HG03108 (cell line): Measurements from ENCODE around the gene TWF2.

ENCODE experiments used
- ATAC-seq: cut with Tn5 transposase; IDR thresholded peaks from one replicate; pipeline ENCODE4 v1.9.1; 2021; ENCODE audit warnings: moderate library complexity; ENCODE audit not compliant: unreplicated experiment

TWF2 gene

DNA sequence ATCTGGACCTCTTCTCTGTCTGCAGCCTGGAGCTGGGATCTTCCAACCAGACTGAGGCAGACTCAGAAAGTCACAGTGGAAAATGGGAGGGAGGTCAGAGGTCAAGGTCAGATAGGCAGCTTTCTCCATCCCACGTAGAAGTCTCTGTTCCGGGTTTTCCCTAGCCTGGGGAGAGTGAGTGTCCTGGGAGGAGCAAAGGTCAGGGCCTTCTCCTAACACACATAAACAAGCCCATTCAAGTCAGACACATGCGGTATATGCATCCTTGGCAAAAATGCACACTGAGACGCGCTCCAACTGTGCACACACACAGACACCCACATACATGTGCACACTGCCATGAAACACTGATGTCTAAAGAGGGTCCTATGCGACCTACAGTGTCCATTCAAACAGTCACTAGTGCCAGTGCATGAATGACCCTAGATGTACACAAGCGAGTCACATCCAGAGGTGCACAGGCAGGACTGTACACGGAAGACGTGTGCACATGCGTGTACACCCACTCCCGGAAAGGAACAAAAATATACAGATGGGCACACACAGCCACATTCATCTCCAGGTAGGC is 681 bp downstream of the TWF2 start:
- ATAC-seq = no peak

DNA sequence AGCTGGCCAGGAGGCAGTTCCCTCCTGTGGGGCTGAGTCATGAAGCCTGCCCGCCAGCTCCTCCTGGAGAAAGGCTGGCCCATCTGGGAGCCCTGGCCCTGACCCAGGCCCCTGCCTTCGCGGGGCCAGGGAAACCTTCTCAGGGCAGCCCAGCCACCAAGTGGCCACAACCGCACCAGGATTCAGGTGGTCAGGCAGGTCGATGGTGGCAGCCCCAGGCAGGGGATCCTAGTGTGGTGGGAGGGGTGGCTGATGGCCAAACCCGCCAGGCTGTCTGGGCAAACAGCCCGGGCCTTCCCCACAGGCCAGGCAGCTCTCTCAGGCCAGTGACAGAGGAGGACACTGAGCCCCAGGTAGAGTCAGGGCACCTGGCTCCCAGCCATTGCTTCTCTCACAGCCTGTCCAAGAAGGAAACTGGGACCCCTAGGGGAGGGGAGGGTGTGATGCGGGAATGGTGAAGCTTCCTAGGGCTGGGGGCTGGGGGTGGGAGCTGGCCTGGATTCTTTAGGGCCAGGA is 1.2 kb downstream of the TWF2 start:
- ATAC-seq = no peak

DNA sequence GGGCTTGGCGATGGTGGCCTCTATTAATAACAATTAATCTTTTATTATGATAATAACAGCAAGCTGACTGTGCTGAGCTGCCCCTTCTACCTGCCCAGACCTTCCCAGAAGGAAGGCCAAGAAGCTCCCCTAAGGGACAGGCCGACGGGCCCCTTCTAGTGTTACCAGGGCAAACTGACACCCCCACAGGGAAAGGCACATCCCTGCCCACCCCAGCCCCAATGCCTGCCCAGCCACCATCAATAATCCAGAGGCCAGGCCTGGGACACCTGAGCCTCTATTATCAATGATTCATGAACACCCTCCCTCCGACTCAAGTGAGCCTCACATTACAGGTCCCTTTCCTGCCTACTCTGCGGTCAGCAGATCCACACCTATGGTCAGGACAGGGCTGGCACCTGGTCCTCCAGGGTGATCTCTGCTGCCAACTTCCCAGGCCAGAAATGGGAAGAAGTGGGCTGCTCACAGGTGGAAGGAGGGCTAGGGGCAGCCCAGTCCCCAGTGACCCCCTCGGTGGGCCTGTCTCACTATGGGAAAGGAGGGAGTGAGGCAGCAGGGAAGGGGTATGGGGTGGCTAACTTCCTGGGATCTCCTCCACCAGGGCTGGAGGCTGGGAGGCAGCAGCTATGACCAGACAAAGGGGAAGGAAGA is 1.8 kb downstream of the TWF2 start:
- ATAC-seq = no peak

DNA sequence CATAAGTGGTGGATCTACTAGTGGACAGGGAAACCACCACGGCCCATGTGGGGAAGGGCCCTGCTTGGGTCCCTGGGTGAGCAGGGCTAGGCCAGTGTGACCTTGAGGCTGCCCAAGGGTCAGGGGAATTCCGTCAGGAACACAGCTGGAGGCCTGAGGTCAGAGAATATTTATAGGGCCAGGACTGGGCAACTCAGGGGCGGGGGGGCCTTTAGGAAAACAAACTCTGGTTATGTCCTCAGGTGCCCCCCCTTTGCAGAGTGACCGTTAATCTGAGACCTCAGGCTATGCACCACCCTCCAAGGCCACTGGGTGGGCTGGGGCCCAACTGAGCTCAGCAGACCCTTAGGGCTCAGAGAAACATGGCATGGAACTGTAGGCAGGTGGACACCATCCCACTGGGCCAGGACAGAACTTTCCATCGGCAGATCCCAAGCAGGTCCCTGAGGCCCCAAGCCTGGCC is 2.5 kb downstream of the TWF2 start:
- no peak for ATAC-seq

- ATAC-seq = no peak
These were observed 4.2 kb downstream of the TWF2 start for GRCh38 chr3:52234516-52235447.

DNA sequence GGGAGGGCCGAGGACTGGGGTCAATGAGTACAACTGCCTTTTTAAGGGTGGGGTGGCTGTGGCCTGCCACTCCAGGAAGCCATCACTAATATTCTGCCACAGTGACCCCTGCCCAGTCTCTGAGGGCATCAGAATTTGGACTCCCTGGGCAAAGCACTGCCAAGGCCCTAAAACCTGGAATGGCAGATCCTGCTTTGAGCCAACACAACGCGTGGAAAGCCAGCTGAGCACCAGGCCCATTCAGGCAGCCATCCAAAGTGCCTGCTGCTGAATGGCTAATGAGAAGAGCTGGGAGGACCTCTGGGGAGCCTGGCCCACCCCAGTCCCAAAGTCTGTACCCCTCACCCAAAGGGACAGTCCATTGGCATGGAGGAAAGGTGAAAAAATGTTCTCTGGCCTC is 5.0 kb downstream of the TWF2 start:
- no peak for ATAC-seq

DNA sequence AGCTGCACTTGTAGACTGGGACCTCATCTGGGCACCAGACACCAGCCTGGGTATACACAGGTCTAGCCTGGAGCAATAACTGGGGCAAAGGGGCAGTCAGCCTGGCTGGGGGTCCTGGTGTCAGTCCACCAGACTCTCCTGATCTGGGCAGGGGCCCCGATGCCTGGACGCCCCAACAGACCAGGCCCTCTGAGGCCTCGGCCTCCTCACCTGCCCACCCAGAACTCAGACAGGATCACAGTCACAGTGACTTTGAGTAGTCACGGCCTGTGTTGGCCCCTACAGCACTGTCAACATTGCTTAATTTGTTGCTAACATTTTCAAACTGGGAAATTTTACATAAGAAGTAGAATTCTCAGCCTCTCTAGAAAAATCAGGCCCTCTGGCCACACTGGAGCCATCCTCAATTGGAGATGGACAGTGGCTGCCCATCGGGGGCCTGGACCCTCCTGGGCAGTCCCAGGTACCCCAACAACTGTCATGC is 5.8 kb downstream of the TWF2 start:
- ATAC-seq = no peak

DNA sequence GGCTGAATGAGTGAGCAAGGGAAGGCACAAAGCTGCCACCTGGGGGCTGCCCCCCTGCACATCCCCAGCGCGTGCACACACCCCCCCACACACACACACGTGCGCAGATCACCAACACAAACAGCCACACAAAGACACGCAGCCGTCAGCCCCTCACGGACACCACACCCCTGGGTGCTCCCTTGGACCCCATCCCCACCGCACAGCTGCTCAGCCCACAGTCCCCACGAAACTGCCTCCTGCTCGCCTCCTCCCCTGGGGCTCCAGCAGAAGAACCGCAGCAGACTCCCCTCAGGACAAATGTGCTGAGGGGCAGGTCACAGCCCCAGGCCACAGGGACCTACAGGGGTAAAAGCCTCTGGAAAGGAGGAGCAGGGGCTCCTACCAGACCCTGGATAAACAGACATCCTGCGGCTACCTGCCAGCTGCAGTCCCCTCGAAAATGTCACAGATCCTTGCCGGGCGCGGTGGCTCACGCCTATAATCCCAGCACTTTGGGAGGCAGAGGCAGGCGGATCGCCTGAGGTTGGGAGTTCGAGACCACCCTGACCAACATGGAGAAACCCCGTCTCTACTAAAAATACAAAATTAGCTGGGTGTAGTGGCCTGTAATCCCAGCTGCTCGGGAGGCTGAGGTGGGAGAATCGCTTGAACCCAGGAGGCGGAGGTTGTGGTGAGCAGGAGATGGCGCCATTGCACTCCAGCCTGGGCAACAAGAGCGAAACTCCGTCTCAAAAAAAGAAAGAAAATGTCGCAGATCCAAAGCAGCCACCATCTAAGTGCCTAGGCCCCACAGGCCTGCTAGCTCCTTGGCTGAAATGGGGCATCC is 6.5 kb downstream of the TWF2 start:
- ATAC-seq = no peak

- peak; percentile 40 for ATAC-seq
These were observed 7.3 kb downstream of the TWF2 start for GRCh38 chr3:52231502-52232278.

GRCh38 chr3:52230889-52231499 is 8.0 kb downstream of the TWF2 start:
- ATAC-seq = no peak

GRCh38 chr3:52230461-52230860 is 8.5 kb downstream of the TWF2 start:
- ATAC-seq = no peak

GRCh38 chr3:52229656-52230055 is 9.3 kb downstream of the TWF2 start:
- no peak for ATAC-seq

GRCh38 chr3:52228751-52229291 is 10.1 kb downstream of the TWF2 start:
- ATAC-seq = no peak

DNA sequence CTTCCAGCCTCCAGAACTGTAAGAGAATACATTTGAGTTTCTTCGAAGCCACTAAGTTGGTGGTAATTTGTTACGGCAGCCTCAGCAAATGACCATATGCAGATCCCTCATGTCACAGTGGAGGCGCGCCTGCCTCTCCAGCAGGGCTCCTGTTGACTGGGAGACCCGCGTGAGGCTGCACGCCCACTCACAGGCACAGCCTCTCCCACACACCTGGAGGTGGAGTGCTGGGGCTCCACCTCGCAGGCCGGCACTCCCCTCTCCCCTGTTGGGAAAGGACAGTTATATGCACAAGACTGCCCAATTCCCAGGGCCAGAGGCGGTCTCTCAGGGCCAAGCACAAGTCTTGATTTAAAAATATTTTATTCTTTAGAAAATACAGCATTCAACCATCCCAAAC is 10.7 kb downstream of the TWF2 start:
- no peak for ATAC-seq

DNA sequence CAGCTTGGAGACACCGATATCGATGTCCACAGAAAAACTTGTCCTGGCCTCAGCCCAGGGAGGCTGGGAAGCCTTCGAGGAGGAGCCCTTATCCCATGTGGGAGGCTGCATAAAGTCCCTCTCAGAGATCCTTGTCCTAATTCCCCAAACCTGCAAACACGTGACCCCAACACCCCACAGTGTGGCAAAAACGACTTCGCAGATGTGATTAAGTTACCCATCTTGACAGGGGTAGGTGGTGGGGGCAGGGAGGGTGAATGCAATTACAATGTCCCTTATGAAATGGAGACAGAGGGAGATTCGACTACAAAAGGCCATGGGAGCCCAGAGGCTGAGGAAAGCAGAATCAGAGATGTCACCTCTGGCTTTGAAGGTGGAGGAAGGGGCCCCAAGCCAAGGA is 11.2 kb downstream of the TWF2 start:
- ATAC-seq = no peak

- ATAC-seq = no peak
These were observed 11.8 kb downstream of the TWF2 start for GRCh38 chr3:52227117-52227516.

DNA sequence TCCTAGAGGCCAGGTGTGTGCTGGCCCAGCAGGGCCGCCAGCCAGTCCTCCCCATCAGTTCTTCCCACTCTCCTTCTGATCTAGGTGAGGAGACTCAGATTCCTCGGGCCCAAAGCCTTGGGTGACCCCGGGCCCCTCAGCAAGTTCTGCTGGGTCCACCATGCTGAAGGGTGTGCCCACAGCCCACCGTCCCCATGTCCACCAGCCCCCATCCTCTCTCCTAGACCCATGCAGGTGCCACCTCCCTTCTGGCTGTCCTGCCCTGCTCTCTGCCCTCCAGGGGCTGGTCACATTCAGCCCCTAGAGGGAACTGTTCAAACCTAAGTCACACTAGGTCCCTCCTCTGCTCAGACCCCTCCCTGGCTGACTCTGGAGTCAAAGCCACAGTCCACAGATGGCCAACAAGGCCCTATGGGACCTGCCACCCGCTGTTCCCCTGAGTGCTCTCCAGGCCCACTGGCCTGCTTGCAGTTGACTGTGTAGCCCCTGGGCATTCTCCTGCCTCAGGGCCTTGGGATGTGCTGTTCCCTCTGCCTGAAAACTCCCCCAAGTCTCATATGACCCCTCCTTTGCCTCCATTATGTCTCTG is 12.6 kb downstream of the TWF2 start:
- no peak for ATAC-seq

DNA sequence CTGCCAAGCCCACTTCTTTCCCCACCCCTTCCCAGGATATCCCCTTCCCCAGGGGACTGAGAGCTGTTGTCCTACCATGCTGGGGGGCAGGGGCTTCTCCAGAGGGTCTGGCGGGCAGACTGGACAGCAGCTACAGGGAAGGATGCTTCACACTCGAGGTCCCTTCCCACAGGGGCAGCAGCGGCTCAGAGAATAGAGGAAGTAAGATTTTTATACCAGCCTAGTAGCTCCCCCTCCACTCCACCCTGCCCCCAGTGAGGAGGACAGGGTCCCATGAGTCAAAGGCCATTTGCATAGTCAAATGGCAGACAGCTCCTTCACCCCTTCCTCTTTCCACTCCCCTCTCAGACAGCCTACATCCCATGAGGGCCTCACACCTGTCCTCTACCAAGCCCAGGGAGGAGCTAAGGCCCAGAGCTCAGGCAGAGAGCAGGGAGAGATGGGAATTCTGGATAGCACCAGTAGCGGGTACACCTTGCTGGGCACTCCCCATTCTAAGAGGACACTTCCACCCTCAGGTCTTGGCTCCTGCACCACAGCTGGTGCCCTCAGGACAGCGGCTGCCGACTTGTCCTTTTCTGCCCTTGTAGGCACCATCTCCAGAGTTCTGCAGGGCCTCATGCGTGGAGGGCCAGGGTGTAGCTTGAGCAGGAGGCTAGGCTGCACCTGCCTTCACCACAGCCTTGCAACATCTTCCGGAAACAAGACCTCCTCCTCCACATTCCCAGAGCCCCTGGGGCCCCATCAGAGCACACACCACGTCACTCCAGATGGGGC is 13.3 kb downstream of the TWF2 start, which contains the start of gene TLR9:
TSS of gene TLR9 (minus strand) at position 194 of the 777 bp plus-strand sequence. CDS start at position 78, 116 bp downstream.
- peak; percentile 84 for ATAC-seq
